Hippocampal formation (tissue), 2 donors: ENCODE measurements around the gene FAM98C.
A peak's percentile ranks its signal among the peaks of the same experiment; 100 is the strongest.

Experiments used
- DNase-seq, 2 donors: peaks; one replicate each; lab custom pipeline; 2025; lab: John Stamatoyannopoulos, UW

FAM98C gene

DNA sequence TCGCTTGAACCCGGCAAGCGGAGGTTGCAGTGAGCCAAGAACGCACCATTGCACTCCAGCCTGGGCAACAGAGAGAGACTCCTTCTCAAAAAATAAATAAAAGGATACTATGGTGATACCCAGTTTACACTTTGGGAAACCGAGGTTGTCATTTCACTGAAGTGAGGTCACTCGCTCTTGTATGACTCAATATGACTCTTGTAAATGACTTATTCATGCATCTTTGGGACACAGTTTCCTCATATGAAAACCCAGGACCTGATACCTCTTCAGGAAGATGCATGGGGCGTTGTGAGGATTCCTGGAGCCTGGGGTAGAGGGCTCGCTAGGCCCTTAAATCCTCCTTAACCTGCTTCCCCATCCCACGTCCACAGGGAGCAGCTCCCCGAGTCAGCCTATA, 24.0 kb upstream of the FAM98C start:
- no peak for DNase-seq

DNA sequence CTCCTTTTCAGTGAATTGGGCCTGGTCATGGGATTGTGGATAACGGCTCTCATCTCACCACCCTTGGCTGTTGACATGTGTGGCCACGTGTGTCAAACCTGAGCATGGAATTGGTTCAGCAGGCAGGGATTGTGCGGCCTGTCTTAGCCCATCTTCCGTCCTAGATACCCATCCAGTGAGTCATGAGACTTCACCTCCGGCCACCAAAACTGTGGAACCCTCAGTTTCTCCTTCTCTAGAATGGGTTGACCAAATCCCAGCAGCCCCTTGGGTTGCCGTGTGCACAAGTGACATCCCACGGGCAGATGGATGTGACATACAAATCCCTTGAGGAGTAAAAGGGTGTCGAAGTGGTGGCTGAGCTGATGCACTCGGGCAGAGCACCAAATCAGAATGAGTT, 21.8 kb upstream of the FAM98C start:
- no peak for DNase-seq

DNA sequence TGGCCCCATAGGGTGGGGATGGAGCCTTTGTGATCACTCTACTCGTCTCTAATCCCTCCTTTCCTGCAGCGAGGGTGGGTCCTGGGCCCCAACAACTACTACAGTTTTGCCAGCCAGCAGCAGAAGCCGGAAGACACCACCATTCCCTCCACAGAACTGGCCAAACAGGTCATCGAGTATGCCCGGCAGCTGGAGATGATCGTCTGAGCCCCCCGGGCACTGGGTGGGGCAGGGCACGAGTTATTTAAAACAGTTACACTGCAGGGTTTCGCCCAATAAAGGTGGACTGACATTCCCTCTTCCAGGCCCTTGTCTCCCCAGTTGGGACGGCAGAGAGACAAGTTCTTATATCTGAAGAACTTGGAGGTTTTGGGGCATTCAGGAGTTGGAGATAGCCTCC, 19.7 kb upstream of the FAM98C start:
- no peak for DNase-seq

DNA sequence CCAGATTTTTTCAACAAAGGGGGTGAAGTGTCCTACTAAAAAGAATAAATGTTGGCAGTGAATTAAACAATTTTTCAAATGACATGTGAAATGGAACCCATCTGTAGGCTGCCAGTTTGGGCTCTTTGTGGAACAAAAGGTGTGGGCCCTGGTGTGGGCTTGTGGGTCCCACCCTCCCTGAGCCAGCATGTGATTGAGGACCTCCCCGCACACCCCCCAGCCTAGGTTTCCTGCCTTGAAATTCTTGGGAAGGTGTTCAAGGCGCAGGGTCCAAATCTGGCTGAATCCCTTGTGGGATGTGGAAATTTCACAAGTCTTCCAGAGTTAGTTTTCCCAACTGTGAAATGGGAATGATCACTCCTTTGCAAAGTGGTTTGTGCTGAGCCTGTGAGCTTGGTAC, 19.1 kb upstream of the FAM98C start:
- no peak for DNase-seq

DNA sequence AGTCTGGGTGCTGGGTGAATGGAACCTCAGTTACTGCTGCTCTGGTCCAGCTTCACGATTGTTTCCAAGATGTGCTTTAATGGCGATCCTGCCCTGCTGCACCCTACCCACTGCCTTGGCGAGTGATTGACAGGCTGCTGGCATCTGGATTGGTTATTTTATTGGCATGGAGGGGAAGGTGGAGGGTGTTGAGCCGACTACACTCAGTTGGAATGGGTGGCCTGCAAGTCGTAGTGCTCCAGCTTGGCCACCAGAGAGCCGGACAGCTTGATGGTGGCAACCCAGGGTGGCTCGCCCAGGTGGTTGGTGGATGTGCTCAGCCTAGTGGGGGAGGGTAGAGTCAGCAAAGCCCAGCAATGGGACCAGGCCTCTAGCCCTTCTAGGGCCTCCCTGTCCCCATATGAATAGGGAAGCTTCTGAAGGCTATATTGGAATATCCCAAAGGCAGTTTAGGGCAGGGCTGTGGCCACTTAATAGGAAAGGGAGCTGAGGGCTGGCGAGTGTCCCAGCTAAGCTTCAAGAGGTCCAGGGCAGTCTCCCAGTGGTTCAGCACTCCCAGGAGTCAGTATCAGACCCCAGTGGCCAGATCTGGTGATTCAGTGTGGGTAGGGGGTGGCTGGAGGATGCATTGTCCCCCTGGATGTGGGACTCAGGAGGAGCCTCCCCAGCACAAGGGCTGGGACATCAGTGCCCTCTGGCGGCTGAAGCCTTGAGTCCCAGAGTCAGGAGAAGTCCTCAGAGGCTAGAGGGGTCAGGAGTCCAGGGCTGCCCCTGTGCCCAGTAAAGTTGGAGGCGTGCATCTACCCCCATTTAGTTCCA, 18.5 kb upstream of the FAM98C start:
- DNase-seq = no peak

DNA sequence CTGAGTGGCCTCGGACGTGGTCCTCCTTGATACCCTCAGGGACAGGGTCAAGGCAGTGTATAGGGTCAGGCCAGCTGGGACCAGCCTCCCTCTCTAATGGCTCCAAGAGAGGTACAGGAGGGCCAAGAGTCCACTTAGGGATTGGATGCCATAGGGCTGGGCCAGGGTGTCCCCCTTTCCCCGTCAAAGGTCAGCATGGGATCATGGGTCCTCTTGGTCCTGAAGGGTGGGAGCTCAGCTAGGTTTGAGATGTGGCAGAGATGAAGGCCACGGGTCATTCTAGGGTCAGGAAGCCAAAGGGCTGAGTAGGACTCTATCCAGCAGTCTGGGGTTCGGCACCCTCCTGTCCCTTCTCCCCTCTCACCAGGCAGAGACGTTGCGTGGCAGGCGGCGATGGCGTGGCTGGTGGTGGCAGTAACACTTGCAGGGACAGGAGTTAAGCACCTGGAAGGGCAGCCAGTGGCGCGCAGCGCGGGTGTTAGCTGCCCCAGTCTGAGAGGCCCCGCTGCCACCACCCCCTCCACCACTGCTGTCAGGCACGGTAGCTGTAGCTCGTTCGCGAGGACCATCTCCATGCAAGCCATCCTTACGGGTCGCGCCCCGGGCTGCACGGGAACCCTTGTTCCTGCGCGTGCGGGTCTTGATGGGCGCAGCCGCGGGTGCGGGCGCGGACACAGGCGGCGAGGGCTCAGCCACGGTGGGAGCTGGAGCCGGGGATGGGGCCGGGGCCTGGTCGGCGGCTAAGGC, 17.7 kb upstream of the FAM98C start:
- DNase-seq = no peak

DNA sequence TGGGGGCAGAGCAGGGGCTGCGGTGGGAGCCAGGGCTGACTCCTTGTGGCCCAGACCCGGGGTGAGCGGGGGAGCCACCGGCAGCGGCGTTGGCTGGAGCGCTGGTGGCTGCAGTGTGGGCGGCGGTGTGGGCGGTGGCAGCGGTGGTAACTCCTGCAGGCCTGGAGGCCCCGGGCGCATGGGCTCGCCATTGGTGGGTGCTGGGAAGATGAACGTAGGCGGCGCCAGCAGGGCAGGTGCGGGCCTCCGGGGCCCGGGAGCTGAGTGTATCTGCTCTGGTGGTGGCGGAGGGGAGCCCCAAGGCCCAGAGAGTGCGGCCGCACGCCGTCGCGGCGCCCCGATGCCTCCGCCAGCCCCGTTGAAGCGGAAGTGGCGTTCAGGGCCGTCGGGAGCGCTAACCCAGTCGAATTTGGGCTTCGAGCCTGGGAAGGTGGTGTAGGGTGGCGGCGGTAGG, 17.1 kb upstream of the FAM98C start:
- no peak for DNase-seq

DNA sequence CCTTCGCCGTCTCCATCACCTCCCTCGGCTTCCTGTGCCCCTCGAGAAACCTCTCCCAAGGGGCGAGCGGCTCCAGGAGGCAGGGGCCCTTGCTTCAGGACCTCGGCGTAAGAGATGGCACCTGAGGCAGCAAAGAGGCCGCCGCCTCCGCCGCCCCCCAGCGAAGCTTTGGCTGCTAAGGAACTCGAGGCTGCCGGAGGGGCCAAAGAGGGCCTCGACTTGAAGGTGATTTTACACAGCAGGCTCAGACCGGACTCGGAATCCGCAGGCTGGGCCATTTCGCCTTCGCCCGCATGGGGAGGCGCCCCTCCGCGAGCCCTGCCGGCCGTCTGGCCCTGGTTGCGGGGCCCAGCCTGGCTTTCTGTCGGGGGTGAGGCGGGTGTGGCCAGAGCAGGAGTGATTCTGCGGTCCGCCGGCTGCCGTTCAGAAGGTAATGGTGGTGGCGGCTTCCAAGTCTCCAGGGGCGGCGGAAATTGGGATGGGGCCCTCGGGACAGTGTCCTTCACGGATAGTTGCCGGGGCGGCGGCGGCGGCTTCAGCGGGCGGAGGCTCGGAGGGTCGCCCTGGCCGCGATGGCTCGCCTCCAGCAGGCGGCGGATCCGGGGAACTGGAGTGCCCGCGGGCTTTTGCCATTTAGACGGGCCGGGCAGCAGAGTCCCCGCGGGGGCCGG, 16.5 kb upstream of the FAM98C start:
- no peak for DNase-seq

DNA sequence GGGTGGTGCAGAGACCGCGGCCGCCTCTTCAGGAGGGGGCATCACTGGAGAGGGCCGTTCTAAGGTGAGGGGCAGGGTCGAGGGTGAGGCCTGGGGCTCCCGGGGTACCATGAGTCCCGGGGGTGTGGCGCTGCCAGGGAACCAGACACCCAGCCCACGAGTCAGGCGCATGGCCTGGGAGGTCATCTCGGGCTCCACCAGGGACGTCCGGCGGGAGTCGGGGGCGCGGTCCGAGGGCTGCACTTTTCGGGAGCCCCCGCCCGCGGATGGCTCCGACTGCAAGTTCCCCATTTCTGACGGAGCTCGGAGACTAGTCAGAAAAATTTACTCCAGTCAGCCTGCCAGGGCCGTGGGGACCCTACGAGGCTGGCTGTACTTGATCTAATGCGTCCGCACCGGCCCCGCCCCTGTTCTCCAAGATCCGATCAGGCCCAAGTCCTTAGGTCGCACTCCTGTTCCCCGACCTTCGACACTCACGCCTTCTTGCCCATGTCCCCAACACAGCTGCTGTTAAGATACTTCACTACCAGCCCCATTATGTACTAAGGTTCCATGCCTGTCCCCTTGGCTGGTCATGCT, 15.8 kb upstream of the FAM98C start:
- no peak for DNase-seq

DNA sequence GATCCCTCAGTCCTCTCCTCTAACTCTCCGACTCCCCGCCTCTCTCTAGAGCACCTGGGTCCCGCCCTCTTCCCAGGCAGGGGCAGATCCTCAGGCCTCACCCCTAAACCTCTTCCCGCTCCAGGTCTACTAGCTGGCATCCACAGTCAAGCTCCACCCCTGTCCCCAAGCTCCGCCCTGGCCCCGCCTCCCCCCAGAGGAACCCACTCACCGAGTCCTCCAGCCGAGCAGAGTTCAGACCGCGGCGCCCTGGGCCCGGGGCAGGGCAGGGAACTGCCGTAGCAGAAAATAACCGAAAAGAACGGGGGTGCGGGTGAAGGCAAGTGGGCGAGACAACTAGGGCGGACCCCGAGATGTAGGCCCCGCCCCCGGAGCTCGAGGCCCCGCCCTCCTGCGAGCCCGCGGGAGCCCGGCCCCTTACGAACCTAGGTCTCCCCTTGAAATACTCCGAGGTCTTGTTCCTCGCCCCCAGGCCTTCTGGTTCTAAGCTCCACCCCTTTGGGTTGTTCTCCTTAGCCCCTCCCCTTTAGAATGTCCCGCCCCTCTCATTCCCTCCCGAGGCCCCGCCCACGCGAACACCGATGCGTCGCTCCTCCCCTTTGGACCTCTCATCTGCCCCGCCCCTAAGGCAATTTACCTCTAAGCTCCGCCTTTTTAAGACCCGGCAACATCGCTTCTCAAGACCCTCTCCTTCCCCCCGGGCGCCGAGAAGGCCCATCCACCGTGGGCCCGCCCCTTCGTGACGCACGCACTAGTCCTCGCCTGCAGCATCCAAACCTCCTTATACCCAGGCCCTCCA, 15.1 kb upstream of the FAM98C start, which contains the start of gene GGN:
Gene GGN (minus strand): TSS at position 485 of the 799 bp plus-strand sequence. CDS start 773 bp downstream, outside the sequence.
- DNase-seq = peak; percentile 30 to 70

DNA sequence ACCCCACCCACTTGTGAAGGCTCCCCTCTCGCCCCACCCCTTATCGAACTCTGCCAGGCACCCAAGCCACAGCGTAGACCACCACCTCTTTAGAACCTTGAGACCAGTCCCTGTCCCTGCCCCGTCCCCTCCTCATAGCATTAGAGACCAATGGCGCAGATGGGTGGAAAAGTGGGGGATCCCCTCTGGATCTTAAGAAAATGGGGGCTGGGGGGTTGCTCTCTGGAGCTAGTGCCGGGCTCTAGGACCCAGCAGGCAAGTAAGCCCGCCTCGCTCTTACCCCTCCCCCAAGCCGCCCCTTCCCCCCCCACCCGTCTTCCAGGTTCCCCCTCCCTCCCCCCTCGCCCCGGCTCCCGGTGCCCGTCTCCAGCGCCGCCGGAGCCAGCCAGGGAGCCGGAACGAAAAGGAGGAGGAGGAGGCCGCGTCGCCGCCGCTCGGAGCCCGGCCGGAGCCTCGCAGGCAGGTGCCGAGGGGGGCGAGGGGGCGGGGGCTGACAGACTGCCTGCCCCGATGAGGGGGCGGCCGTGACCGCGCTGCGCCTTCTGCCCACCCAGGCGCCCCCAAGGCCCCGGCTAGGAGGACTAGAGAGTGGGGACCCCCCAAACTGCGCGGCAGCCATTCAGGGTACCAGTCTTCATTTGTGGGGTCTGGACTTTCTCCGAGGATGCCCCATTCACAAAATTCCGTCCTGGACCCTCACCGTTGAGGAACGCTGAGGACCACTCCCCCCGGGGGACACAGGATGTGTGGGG, 14.4 kb upstream of the FAM98C start, which contains the start of gene SPRED3:
Gene SPRED3 (plus strand): TSS at position 349 of the 752 bp plus-strand sequence. CDS start 1,606 bp downstream, outside the sequence.
- DNase-seq = peak in 1 of 2 donors; percentile 69

DNA sequence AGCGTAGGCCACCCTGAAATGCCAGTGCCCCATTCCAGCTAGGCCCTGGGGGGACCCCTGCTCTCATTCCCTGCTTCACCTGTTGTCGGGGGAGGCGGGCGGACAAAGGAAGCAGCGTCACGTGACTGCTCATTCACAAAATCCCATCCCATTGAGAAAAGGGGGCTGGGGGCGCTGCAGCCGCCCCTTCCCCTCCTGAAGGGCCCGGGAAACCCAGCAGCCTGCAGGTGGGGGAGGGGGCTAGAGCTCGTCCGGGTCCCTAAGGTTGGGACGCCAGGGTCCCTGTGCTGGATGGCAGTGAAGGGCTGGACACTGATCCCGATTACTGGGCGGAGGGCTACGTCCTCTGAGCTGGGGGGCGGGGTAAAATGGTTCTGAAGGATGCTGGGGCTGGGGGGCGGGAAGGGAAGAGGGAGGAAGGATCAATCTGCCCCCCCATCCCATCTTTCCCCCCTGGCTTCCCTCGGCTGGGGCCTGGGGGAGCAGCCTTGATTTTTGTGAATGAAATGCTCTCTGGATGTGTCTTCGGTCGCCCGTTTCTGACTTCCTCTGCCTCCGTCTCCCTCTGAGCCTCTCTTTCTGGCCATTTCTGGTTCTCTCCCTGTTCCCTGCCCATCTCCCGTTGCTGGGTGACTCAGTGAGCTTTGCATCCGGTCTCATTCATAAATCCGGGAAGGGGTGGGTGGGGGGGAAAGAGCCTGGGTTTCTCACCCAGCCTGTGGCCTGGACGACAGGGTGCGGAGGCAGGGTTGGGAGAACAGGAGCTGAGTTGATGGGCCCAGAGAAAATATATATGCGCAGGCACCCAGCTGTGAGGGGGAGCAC, 13.6 kb upstream of the FAM98C start:
- no peak for DNase-seq

DNA sequence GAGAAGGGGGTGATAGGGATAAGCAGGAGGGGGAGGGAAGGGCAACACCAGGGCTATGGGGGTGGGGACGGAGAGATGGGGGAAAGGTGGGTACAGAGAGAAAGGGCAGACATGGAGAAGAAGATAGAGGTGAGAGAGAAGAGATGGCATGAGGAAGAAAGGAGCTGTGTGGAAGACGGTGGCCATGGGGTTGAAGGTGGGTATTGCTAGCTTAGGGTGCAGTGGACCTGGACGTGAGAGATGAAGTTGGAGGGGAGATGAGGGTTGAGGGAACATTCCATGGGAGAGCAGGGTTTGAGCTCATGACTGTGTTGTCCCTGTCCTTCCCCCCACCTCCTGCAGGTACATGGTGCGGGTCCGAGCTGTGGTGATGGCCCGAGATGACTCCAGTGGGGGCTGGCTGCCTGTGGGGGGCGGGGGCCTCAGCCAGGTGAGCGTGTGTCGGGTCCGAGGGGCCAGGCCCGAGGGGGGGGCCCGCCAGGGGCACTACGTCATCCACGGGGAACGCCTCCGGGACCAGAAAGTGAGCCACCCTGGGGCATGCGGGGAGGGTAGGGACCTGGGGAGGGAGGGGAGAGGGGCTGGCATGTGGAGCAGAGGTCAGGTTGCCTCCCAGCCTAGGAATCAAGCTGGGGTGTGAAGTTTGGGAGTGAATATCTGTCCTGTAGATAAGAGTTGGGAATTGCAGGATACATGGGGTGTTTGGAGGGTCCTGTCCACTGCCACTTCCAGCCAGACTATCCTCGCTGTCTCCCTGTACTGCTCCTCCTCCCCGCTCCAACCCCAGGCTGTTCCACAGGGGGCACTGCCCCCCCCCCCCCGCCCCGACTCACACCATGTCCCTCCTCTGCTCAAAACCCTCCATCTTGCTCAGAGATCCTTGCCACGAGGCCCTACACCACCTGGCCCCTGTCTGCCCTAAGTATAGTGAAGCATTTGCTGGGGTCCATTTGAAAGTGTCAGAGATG, 12.7 kb upstream of the FAM98C start:
- no peak for DNase-seq

DNA sequence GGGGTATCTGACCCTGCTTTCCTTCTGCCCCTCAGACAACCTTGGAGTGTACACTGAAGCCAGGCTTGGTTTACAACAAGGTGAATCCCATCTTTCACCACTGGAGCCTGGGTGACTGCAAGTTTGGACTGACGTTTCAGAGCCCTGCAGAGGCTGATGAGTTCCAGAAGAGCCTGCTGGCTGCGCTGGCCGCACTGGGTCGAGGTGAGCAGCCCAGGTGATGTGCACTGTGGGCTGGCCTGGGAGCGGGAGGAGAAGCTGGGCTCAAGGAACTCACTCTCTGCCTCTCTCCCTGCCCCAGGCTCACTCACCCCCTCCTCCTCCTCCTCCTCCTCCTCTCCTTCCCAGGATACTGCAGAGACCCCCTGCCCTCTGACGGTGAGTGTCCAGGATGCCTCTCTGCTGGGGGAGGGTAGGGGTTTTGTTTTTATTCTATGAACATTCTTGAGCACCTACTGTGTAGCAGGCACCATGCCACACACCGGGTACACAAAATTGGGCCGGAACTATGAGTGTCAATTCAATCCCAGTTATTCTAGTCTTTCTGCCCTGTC, 10.9 kb upstream of the FAM98C start:
- no peak for DNase-seq

DNA sequence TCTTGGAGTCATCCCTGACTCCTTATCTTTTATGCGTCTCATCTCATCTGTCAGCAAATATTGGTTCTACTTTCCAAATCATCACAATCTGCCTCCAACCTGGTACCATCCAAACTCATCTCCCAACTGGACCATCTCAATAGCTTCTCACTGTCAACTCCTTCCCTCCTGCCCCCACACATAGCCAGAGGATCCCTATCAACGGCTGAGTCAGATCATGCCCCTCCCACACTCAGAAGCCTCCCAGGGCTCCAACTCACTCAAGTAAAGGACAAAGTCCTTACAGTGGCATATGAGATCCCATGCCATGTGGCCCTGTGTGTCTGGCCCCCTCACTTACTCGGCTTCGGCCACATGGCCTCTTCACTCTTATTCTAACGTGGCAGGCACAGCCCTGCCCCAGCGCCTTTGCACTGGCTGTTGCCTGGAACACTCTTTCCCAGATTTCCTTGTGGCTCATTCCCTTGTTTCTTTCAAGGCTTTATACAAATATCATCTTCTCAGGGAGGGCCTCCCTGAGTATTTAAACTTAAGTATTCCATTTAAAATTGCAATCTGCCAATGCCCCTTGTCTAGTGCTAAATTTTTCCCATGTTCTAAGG, 10.1 kb upstream of the FAM98C start:
- no peak for DNase-seq

DNA sequence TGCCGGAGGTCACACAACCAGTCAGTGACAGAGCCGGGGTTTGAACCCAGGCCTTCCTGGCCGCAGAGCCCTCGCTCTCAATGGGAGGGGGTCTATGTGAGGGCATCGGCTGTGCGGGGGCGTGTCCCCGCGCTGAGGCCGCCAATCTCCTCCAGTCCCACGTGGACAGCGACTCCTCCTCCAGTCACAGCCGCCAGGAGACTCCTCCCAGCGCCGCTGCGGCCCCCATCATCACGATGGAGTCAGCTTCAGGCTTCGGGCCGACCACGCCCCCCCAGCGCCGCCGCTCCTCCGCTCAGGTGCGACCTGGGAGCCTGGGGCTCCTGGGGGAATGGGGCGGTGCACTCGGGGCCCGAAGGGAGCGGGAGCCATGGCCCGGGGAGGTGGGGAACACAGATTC, 8.4 kb upstream of the FAM98C start:
- DNase-seq = no peak

DNA sequence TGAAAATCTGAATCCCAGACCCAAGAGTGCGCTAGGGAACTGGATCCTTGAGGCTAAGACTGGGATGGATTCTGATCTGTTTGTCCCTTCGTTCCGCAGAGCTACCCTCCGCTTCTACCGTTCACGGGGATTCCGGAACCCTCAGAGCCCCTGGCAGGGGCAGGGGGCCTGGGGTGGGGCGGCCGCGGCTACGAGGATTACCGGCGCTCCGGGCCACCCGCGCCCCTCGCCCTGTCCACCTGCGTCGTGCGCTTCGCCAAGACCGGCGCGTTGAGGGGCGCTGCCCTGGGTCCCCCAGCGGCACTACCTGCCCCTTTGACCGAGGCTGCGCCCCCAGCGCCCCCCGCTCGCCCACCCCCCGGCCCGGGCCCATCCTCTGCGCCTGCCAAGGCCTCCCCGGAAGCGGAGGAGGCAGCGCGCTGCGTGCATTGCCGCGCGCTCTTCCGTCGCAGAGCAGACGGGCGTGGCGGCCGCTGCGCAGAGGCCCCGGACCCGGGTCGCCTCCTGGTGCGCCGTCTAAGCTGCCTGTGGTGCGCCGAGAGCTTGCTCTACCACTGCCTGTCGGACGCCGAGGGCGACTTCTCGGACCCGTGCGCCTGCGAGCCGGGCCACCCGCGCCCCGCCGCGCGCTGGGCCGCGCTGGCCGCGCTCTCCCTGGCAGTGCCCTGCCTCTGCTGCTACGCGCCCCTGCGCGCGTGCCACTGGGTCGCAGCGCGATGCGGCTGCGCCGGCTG, 7.3 kb upstream of the FAM98C start:
- DNase-seq = no peak
